Smooth muscle cell (in vitro differentiated cells): ENCODE measurements around the gene IGFBP2. TPM values are rescaled to one million over a fixed set of nuclear protein-coding genes. Genes with fewer than 3 reads are reported as not detected.

Experiments used
- DNase-seq: peaks from one replicate; lab custom pipeline; 2025; ENCODE audit not compliant: unreplicated experiment; lab: John Stamatoyannopoulos, UW
- H2AFZ ChIP-seq: fragments of 200-600 bp; sonication (generic); 2 replicates; pipeline ENCODE4 v1.6.0; 2016; ENCODE audit warnings: antibody characterized with exemption, low read depth, mild to moderate bottlenecking
- H3F3A ChIP-seq: fragments of 200-600 bp; sonication (generic); 2 replicates; pipeline ENCODE4 v1.6.0; 2017; ENCODE audit warnings: antibody characterized with exemption, low read depth
- H3K27ac ChIP-seq: fragments of 200-600 bp; sonication (generic); 2 replicates; pipeline ENCODE4 v1.5.1; 2016; ENCODE audit warnings: low read depth, mild to moderate bottlenecking
- H3K27me3 ChIP-seq: fragments of 200-600 bp; sonication (generic); 2 replicates; pipeline ENCODE4 v1.6.1; 2016; ENCODE audit warnings: low read depth, mild to moderate bottlenecking
- H3K36me3 ChIP-seq: fragments of 200-600 bp; sonication (generic); 2 replicates; pipeline ENCODE4 v1.5.1; 2016; ENCODE audit warnings: low read depth
- H3K4me1 ChIP-seq: fragments of 200-600 bp; sonication (generic); 2 replicates; pipeline ENCODE4 v1.5.1; 2016; ENCODE audit warnings: low read depth
- H3K4me2 ChIP-seq: fragments of 200-600 bp; sonication (generic); 2 replicates; pipeline ENCODE4 v1.6.0; 2016; ENCODE audit warnings: mild to moderate bottlenecking
- H3K4me3 ChIP-seq: fragments of 200-600 bp; sonication (generic); 2 replicates; pipeline ENCODE4 v1.5.1; 2016; ENCODE audit warnings: mild to moderate bottlenecking
- H3K79me2 ChIP-seq: fragments of 200-600 bp; sonication (generic); 2 replicates; pipeline ENCODE4 v1.6.0; 2016; ENCODE audit warnings: low read depth, mild to moderate bottlenecking
- H3K9ac ChIP-seq: fragments of 200-600 bp; sonication (generic); 2 replicates; pipeline ENCODE4 v1.6.0; 2016; ENCODE audit warnings: low read depth
- H3K9me3 ChIP-seq: fragments of 200-600 bp; sonication (generic); replicated peaks from 2 replicates; pipeline ENCODE4 v1.5.1; 2016; ENCODE audit warnings: low read depth
- H4K20me1 ChIP-seq: fragments of 200-600 bp; sonication (generic); 2 replicates; pipeline ENCODE4 v1.6.0; 2016; ENCODE audit warnings: low read depth
- WGBS: methylation state at CpG from one replicate; pipeline ENCODE4 v1.1.7; 2016; ENCODE audit warnings: low lambda C conversion rate; 5-methylcytosine and 5-hydroxymethylcytosine counted together
- polyA plus RNA-seq: library from polyadenylated mRNA; unstranded; fragments of >200 nt; fragmentation: Nextera tagmentation; extraction: Ambion mirVana; gene quantifications from 2 replicates; pipeline ENCODE4 v1.2.1, GENCODE V29; 2016
- total RNA-seq: library from RNA; depleted of rRNA; stranded (reverse); fragments of >200 nt; gene quantifications from 2 replicates; pipeline ENCODE4 v1.2.3, GENCODE V29; 2014
- TF ChIP-seq, protein P1 (sequence below): fragments of 200-600 bp; sonication (generic); IDR thresholded peaks from 2 replicates; pipeline ENCODE4 v1.5.1; 2017; ENCODE audit warnings: borderline replicate concordance, mild to moderate bottlenecking, antibody characterized with exemption; ENCODE audit not compliant: insufficient read depth, poor library complexity, severe bottlenecking

The IGFBP2 gene
- total and polyA plus RNA-seq, 2 experiments from 2014 or later: 143 to 225 TPM

DNA sequence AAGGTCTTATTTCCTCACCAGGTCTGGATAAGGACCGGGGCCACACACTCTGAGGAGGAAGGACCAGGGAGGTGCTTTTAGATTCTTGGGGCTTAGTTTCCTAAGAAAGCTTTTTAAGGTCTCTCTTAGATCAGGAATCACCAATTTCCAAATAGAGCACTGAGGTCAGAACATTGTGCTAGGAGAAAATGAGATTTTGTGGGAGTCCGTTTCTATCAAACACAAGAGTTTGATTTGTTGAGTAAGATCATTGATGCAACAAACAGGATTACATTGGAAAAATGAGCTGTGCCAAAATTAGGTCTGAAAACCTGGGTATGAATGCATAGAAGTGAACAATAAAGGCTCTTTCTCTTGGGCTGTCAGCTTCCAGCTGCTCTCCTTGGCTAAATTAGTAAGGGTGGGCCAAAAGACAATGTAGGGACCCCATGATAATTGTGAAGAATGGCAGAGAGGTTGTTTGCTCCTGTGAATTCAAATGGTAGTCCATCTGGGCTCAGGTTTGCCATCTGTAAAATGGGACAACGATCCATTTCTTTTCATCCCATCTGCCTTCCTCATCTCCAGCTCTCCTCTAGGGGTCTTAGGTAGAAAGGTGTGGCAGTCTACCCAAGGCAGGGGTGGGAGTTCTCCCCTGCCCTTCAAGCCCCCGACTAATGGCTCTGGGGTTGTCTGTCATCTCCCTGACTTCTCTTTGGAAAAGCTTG is 20.0 kb downstream of the IGFBP2 start:
- H4K20me1 ChIP-seq: no peaks in the 10 kb centered on the region
- TF ChIP-seq, protein P1, sequence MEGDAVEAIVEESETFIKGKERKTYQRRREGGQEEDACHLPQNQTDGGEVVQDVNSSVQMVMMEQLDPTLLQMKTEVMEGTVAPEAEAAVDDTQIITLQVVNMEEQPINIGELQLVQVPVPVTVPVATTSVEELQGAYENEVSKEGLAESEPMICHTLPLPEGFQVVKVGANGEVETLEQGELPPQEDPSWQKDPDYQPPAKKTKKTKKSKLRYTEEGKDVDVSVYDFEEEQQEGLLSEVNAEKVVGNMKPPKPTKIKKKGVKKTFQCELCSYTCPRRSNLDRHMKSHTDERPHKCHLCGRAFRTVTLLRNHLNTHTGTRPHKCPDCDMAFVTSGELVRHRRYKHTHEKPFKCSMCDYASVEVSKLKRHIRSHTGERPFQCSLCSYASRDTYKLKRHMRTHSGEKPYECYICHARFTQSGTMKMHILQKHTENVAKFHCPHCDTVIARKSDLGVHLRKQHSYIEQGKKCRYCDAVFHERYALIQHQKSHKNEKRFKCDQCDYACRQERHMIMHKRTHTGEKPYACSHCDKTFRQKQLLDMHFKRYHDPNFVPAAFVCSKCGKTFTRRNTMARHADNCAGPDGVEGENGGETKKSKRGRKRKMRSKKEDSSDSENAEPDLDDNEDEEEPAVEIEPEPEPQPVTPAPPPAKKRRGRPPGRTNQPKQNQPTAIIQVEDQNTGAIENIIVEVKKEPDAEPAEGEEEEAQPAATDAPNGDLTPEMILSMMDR: no peak
- no peaks in the 10 kb centered on the region for H3K9me3 ChIP-seq
- no peak overlapping the region for H3K4me3 ChIP-seq
- WGBS: 94% methylated on average over 4 of the region's 4 CpGs
- H3K36me3 ChIP-seq: no peaks in the 10 kb centered on the region
- H2AFZ ChIP-seq: no peak overlapping the region
- no peaks in the 10 kb centered on the region for H3F3A ChIP-seq
- H3K4me1 ChIP-seq: no peaks in the 10 kb centered on the region
- H3K79me2 ChIP-seq: peaks cover 12% of the 10 kb centered on the region
- H3K27me3 ChIP-seq: no peaks in the 10 kb centered on the region
- DNase-seq: no peak
- H3K27ac ChIP-seq: no peak overlapping the region
- no peak overlapping the region for H3K4me2 ChIP-seq
- no peak overlapping the region for H3K9ac ChIP-seq

DNA sequence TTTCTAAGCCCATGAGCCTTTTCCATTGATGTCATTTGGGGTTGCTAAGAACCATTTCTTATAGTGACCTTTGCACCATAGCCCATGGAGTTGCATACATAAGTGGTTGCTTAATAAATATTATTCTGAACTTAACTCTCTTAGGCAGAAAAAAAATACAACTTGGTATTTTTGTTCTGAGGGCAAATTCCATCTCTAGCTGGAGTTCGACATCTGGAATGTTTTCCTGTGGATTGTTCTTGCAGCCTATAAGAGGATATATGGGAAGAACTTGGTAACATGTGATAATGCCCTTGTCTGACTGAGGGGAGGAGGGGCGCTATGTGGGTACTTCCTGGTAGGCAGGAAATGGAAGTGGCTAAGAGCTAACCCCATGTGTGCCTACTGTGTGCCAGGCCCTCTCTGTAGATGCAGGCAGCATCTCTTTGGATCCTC is 20.7 kb downstream of the IGFBP2 start:
- Histone ChIP-seq H4K20me1 (no peaks in the 10 kb centered on the region), H3K27me3 (no peaks in the 10 kb centered on the region), H3K9me3 (no peaks in the 10 kb centered on the region), H3K9ac (no peak overlapping the region), H3K4me3 (no peak overlapping the region), H3K27ac (no peak overlapping the region), H3K4me1 (no peaks in the 10 kb centered on the region), H3F3A (no peaks in the 10 kb centered on the region), H3K4me2 (no peak overlapping the region), H2AFZ (no peak overlapping the region), H3K36me3 (no peaks in the 10 kb centered on the region), H3K79me2 (peaks cover 10% of the 10 kb centered on the region)
- no peak for DNase-seq
- TF ChIP-seq, protein P1: no peak
- 79% methylated on average over 2 of the region's 2 CpGs for WGBS

DNA sequence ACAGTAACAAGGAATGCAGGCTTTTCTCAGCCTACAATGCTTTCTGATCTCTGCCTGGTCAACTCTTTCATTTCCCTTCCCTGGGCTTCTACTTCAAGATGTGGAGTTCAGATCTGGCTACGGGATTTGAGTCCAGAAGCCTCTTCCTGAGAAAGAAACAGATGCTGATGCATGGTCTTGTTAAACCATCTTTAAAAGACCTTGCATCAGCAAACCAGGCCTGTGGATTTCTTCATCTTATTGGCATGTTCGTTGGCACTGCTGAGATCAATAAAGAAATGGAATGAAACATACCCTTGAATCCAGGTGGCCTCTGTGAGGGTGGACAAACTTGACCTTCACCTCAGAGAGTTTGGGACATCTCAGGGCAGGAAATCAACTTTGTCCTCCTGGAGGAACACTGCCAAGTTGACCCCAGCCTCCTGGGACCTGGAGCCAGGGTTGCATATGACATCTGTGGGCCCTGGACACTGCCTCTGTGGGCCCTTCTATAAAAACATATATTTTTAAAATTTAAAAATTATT is 21.4 kb downstream of the IGFBP2 start:
- Histone ChIP-seq H3K9ac (no peak overlapping the region), H3K4me1 (no peaks in the 10 kb centered on the region), H3K36me3 (no peaks in the 10 kb centered on the region), H3K4me2 (no peak overlapping the region), H3K79me2 (peaks cover 6% of the 10 kb centered on the region), H3K27ac (no peak overlapping the region), H3K4me3 (no peak overlapping the region), H3K27me3 (no peaks in the 10 kb centered on the region), H3K9me3 (no peaks in the 10 kb centered on the region), H3F3A (no peaks in the 10 kb centered on the region), H4K20me1 (no peaks in the 10 kb centered on the region), H2AFZ (no peak overlapping the region)
- WGBS: 78% methylated on average over 2 of the region's 2 CpGs
- DNase-seq: no peak
- TF ChIP-seq, protein P1: no peak
